ENCODE results near the gene SNAP91.

The SNAP91 gene

DNA sequence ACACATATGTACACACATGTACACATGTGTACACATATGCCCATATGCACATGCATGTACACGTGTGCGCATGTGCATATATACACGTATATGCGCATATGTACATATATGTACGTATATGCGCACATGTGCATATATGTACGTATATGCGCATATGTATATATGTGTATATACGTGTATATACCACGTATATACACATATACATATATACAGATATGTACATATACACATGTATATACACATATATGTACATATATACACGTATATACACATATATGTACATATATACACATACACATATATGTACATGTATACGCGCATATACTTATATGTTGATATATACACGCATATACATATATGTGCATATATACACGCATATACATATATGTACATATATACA, 8.9 kb upstream of the SNAP91 start:
- FAIRE-seq (no peak), DNase-seq (ENCODE audit: insufficient read length, low spot score) (no peak)
- TF ChIP-seq POLR2A (IDR thresholded peaks at IDR 0.05; ENCODE audit: low read depth, low read length) (no peak), TAF1 (IDR thresholded peaks at IDR 0.05; ENCODE audit: low read depth, low read length) (no peak), POU2F2 (IDR thresholded peaks at IDR 0.05; ENCODE audit: low read depth, low read length) (no peak), SPI1 (IDR thresholded peaks at IDR 0.05; ENCODE audit: low read depth, low read length) (no peak)

DNA sequence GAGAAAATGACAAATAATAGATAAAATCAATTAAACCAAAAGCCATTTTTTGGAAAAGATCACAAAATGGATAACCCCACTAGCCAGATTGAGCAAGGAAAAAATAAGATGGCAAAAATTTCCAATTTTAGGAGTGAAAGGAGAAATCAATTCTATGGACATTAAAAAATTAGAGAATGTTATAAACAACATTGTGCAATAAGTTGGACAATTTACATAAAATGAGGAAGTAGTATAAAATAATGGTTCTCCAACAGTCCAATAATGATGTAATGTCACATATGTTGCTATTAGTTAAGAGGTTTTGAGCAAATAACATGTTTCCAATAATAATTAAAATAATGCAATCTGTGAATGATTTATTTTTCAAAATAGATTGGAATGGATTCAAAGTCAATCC, 3.1 kb upstream of the SNAP91 start:
- no peak for FAIRE-seq
- DNase-seq (ENCODE audit: insufficient read length, low spot score), result no peak
- TF ChIP-seq PAX5 (IDR thresholded peaks at IDR 0.05; ENCODE audit: insufficient read depth, low read length, severe bottlenecking) (no peak), SPI1 (IDR thresholded peaks at IDR 0.05; ENCODE audit: low read depth, low read length) (no peak), POLR2AphosphoS5 (IDR thresholded peaks at IDR 0.05; ENCODE audit: low read depth, low read length) (no peak), TAF1 (IDR thresholded peaks at IDR 0.05; ENCODE audit: low read depth, low read length) (no peak), POLR2A (IDR thresholded peaks at IDR 0.05; ENCODE audit: low read depth, low read length) (no peak), POU2F2 (IDR thresholded peaks at IDR 0.05; ENCODE audit: low read depth, low read length) (no peak)

DNA sequence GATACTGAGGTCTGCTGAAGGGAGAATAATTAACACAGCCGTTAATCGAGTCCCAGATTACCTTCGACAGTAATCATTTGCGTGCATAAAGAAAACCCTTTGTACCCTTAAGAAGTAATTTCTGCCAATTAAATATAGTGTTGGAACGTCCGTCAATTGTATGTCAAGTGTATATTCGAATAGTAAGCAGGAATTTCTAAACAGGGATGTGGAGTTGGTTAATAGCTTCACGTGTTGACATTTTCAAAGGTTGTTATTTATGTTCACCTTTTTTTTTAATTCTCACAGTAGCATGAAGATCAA, 798 bp upstream of the SNAP91 start:
- no peak for TF ChIP-seq POLR2AphosphoS5 (IDR thresholded peaks at IDR 0.05; ENCODE audit: low read depth, low read length)
- TF ChIP-seq POU2F2 (IDR thresholded peaks at IDR 0.05; ENCODE audit: low read depth, low read length), result no peak
- no peak for TF ChIP-seq SPI1 (IDR thresholded peaks at IDR 0.05; ENCODE audit: low read depth, low read length)
- TF ChIP-seq TAF1 (IDR thresholded peaks at IDR 0.05; ENCODE audit: low read depth, low read length), result no peak
- DNase-seq (ENCODE audit: insufficient read length, low spot score) (no peak), FAIRE-seq (no peak)

DNA sequence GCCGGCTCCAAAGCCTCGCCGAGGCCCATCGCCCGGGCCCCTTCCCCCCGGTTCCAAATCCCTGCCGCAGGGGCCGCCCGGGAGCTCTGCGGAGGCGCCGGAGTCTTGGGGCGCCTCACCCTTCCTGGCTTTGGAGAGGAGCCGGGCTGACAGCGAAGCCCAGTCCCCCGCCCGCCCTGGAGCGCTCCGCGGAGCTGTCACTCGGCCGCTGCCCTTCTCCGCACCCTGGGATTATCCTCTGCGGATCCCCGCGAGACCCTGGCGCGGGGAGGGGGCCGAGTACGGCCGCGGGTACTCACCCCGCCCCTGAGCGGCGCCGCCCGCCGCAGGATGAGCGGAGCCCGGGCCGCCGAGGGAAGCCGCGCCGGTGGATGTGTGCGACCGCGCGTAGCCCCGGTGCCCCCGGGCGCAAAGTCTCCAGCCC, 343 bp downstream of the SNAP91 start:
- FAIRE-seq, result no peak
- no peak for TF ChIP-seq SPI1 (IDR thresholded peaks at IDR 0.05; ENCODE audit: low read depth, low read length)
- TF ChIP-seq POU2F2 (IDR thresholded peaks at IDR 0.05; ENCODE audit: low read depth, low read length), result no peak
- TF ChIP-seq POLR2AphosphoS5 (IDR thresholded peaks at IDR 0.05; ENCODE audit: low read depth, low read length), result no peak
- no peak for TF ChIP-seq TAF1 (IDR thresholded peaks at IDR 0.05; ENCODE audit: low read depth, low read length)
- TF ChIP-seq POLR2A (IDR thresholded peaks at IDR 0.05; ENCODE audit: low read depth, low read length), result no peak
- no peak for TF ChIP-seq PAX5 (IDR thresholded peaks at IDR 0.05; ENCODE audit: insufficient read depth, low read length, severe bottlenecking)
- peak; percentile 19 for DNase-seq (ENCODE audit: insufficient read length, low spot score)

DNA sequence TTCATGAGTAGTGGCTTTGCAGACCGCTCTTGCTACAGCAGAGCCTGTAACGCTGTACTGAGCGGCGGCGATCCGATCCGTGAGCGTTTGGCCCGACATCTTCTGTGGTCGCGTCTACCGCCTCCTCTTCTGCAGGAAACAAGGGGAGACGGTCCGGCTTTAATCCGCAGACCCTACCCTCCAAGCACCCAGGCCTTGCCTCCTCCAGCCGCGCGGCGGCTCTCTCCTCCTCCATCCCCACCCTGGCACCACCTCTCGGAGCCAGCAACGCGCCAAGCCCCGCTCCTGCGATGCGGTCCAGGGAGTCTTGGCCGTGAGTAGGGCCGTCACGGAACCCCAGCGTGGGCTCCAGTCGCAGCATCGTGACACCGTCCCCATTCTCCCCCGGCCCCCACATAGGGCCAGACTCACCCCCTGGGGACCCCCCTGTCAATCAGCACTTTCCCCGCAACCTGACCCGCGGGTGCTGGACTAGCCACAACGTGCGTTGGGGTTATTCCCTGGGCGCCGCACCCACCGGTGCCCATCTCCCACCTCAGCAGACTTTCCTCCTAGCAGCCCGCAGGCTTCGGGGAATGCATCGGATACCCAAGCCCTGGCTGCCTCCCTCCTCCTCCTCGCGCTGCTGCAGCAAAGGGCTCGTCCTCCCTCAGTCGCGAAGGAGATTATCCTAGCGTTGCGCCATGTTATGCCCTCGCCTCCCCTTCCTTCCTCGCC, 914 bp downstream of the SNAP91 start:
- no peak for FAIRE-seq
- DNase-seq (ENCODE audit: insufficient read length, low spot score), result peak; percentile 17
- no peak for TF ChIP-seq TAF1 (IDR thresholded peaks at IDR 0.05; ENCODE audit: low read depth, low read length)
- TF ChIP-seq SPI1 (IDR thresholded peaks at IDR 0.05; ENCODE audit: low read depth, low read length), result no peak
- TF ChIP-seq POLR2AphosphoS5 (IDR thresholded peaks at IDR 0.05; ENCODE audit: low read depth, low read length), result no peak
- TF ChIP-seq POU2F2 (IDR thresholded peaks at IDR 0.05; ENCODE audit: low read depth, low read length), result no peak
- no peak for TF ChIP-seq PAX5 (IDR thresholded peaks at IDR 0.05; ENCODE audit: insufficient read depth, low read length, severe bottlenecking)
- no peak for TF ChIP-seq POLR2A (IDR thresholded peaks at IDR 0.05; ENCODE audit: low read depth, low read length)

DNA sequence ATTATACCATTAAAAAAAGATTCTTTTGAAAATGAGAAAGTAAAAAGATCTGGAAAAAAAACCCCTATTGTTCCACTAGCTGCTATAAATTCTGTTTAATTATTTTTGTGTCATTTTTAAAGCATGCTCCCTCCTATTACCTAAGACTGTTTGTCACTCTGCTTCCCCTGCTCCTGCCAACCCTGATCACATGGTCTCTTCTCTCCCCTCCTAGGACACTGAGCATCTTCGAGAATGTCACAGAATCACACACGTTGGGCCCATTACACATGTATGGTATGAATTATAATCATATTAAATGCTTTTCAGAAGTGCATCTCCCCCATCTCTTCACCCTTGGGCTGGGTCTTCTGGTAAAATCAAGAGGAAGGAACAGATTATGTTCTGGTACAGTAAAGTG, 6.2 kb downstream of the SNAP91 start:
- DNase-seq (ENCODE audit: insufficient read length, low spot score) (no peak), FAIRE-seq (no peak)
- TF ChIP-seq SPI1 (IDR thresholded peaks at IDR 0.05; ENCODE audit: low read depth, low read length) (no peak), POLR2A (IDR thresholded peaks at IDR 0.05; ENCODE audit: low read depth, low read length) (no peak), PAX5 (IDR thresholded peaks at IDR 0.05; ENCODE audit: insufficient read depth, low read length, severe bottlenecking) (no peak), TAF1 (IDR thresholded peaks at IDR 0.05; ENCODE audit: low read depth, low read length) (no peak), POLR2AphosphoS5 (IDR thresholded peaks at IDR 0.05; ENCODE audit: low read depth, low read length) (no peak), POU2F2 (IDR thresholded peaks at IDR 0.05; ENCODE audit: low read depth, low read length) (no peak)

DNA sequence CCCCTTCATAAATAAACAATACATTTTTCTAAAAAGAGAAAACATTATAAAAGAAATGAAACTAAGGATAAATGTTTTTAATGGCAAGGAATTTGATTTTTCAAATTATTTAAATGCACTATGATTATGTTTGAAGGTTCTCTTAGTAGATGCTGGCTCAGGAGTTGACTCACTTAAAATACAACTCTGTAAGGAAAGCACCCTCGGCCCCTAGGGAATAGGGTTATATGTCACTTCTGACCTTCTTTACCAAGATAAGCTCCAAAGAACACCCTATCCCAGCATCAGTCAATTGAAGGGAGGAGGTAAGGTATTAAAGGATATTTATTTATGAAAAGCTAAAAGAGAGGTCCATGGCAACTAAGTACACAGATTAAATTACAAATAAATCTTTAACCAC, 6.8 kb downstream of the SNAP91 start:
- FAIRE-seq (no peak), DNase-seq (ENCODE audit: insufficient read length, low spot score) (no peak)
- TF ChIP-seq SPI1 (IDR thresholded peaks at IDR 0.05; ENCODE audit: low read depth, low read length) (no peak), TAF1 (IDR thresholded peaks at IDR 0.05; ENCODE audit: low read depth, low read length) (no peak), POU2F2 (IDR thresholded peaks at IDR 0.05; ENCODE audit: low read depth, low read length) (no peak), PAX5 (IDR thresholded peaks at IDR 0.05; ENCODE audit: insufficient read depth, low read length, severe bottlenecking) (no peak), POLR2A (IDR thresholded peaks at IDR 0.05; ENCODE audit: low read depth, low read length) (no peak), POLR2AphosphoS5 (IDR thresholded peaks at IDR 0.05; ENCODE audit: low read depth, low read length) (no peak)

DNA sequence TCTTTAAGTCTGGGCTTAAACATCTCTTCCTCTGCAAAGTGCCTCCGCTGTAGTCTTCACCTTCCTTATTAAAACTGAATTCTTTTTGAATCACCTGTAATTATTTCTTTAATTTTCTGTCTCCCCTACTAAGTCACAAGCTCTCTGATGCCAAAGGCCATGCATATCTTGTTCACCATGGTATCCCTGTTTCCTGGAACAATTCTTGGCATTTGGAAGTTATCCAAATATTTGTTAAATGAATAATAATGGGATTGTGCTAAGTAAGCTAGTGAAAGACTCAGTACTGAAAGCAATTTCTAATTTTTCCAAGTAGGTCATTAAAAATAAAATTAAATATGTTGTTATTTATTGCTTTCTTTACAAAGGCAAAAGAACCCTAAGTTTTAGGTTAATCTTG, 12.2 kb downstream of the SNAP91 start:
- no peak for TF ChIP-seq POLR2A (IDR thresholded peaks at IDR 0.05; ENCODE audit: low read depth, low read length)
- TF ChIP-seq SPI1 (IDR thresholded peaks at IDR 0.05; ENCODE audit: low read depth, low read length), result no peak
- no peak for TF ChIP-seq TAF1 (IDR thresholded peaks at IDR 0.05; ENCODE audit: low read depth, low read length)
- no peak for TF ChIP-seq PAX5 (IDR thresholded peaks at IDR 0.05; ENCODE audit: insufficient read depth, low read length, severe bottlenecking)
- no peak for TF ChIP-seq POU2F2 (IDR thresholded peaks at IDR 0.05; ENCODE audit: low read depth, low read length)
- no peak for TF ChIP-seq POLR2AphosphoS5 (IDR thresholded peaks at IDR 0.05; ENCODE audit: low read depth, low read length)
- FAIRE-seq, result no peak
- no peak for DNase-seq (ENCODE audit: insufficient read length, low spot score)

DNA sequence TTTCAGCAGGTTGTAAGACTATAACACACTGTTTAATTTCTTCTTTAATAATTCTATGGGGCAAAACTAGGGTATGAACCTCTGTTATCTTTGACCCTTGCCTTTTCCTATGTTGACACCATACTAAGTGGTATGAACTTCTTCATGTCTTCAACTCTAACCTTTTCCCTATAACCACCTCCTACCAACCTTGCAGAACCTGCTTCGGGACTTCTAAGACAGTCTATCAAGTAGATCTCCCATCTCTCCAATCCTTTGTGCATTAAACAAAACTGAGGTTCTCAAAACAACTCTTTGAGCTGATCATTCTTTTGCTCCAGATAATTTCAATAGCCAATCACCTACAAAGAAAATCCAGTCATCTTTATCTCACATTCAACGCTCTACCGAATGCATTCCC, 23.4 kb downstream of the SNAP91 start:
- FAIRE-seq, result no peak
- no peak for DNase-seq (ENCODE audit: insufficient read length, low spot score)
- no peak for TF ChIP-seq POLR2A (IDR thresholded peaks at IDR 0.05; ENCODE audit: low read depth, low read length)
- no peak for TF ChIP-seq TAF1 (IDR thresholded peaks at IDR 0.05; ENCODE audit: low read depth, low read length)
- TF ChIP-seq SPI1 (IDR thresholded peaks at IDR 0.05; ENCODE audit: low read depth, low read length), result no peak
- no peak for TF ChIP-seq PAX5 (IDR thresholded peaks at IDR 0.05; ENCODE audit: insufficient read depth, low read length, severe bottlenecking)
- TF ChIP-seq POLR2AphosphoS5 (IDR thresholded peaks at IDR 0.05; ENCODE audit: low read depth, low read length), result no peak
- TF ChIP-seq POU2F2 (IDR thresholded peaks at IDR 0.05; ENCODE audit: low read depth, low read length), result no peak

DNA sequence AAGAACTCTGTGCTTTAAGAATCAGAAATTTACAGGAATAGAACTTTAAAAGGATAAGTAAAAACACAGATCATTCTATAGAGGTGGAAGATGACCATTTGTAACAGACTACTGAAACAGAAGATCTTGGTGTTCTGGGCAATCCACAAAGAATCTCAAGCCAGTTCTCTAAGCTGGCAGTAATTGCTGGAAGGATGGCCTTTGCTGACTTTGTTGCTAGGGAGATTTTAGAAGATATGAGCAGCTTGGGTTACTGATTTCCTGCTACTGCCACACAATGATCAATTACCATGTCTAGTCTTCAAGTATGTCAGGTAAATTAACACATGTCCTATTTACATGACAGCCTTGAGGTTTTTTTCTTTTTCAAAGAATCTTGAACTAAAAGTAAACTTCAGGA, 31.1 kb downstream of the SNAP91 start:
- DNase-seq (ENCODE audit: insufficient read length, low spot score), result no peak
- no peak for FAIRE-seq
- no peak for TF ChIP-seq PAX5 (IDR thresholded peaks at IDR 0.05; ENCODE audit: insufficient read depth, low read length, severe bottlenecking)
- TF ChIP-seq POLR2A (IDR thresholded peaks at IDR 0.05; ENCODE audit: low read depth, low read length), result no peak
- no peak for TF ChIP-seq POLR2AphosphoS5 (IDR thresholded peaks at IDR 0.05; ENCODE audit: low read depth, low read length)
- TF ChIP-seq POU2F2 (IDR thresholded peaks at IDR 0.05; ENCODE audit: low read depth, low read length), result no peak
- no peak for TF ChIP-seq TAF1 (IDR thresholded peaks at IDR 0.05; ENCODE audit: low read depth, low read length)
- no peak for TF ChIP-seq SPI1 (IDR thresholded peaks at IDR 0.05; ENCODE audit: low read depth, low read length)

All from GM12891 (cell line).